AG10803 (cell line): ENCODE measurements around the gene KIAA0040.

Source experiments
- DNase-seq: peaks from one replicate; pipeline ENCODE4 v3.0.0; 2010; ENCODE audit warnings: low read depth
- H3K4me3 ChIP-seq: 2 replicates; pipeline ENCODE4 v1.5.1; 2011; ENCODE audit warnings: mild to moderate bottlenecking, low read length, control low read depth
- TF ChIP-seq, protein P1 (sequence below): conservative IDR thresholded peaks from 2 replicates; pipeline ENCODE4 v1.5.1; 2011; ENCODE audit warnings: mild to moderate bottlenecking, low read length, control low read depth, inconsistent platforms

Gene KIAA0040

DNA sequence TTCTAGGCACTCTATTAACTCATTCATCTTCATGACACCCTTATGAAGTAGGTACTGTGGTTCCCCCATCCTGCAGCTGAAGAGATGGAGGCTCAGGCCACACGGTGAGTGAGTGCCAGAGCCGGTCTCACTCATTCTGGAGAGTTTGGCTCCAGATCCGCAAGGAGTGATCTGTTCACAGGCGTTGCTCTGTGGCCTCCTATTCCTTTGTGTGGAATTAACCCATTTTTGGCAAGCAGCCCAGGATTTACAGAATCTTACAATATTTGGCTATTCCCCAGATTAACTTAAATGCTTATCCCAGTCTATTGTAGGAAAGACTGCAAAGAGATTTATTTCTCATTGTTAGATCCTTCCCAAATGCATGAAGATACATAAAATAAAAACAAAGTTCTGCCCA, 29.6 kb downstream of the KIAA0040 start:
- H3K4me3 ChIP-seq, result no peak overlapping the region
- no peak for DNase-seq
- TF ChIP-seq, protein P1, sequence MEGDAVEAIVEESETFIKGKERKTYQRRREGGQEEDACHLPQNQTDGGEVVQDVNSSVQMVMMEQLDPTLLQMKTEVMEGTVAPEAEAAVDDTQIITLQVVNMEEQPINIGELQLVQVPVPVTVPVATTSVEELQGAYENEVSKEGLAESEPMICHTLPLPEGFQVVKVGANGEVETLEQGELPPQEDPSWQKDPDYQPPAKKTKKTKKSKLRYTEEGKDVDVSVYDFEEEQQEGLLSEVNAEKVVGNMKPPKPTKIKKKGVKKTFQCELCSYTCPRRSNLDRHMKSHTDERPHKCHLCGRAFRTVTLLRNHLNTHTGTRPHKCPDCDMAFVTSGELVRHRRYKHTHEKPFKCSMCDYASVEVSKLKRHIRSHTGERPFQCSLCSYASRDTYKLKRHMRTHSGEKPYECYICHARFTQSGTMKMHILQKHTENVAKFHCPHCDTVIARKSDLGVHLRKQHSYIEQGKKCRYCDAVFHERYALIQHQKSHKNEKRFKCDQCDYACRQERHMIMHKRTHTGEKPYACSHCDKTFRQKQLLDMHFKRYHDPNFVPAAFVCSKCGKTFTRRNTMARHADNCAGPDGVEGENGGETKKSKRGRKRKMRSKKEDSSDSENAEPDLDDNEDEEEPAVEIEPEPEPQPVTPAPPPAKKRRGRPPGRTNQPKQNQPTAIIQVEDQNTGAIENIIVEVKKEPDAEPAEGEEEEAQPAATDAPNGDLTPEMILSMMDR, result no peak

DNA sequence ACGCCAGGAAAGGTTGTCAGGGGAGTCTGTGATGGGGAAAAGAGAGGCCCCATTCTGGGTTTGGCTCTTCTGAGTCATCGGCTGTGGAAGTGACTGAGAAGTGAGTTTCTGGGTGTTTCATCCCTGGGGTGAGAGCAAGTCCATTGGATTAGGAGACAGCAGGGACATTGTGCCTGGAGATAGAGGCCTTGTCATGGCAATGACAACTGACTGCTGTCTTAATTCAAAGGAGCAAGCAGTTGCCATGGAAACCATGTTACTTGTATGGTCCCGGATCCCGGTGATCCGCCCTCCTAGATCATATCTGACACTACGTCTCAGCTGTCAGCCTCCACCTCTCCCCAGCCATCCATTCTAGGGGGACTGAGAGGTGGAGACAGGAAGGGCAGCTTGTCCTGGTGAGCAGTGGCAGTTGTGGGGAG, 34.4 kb downstream of the KIAA0040 start:
- TF ChIP-seq, protein P1, result no peak
- no peak for DNase-seq
- no peak overlapping the region for H3K4me3 ChIP-seq

DNA sequence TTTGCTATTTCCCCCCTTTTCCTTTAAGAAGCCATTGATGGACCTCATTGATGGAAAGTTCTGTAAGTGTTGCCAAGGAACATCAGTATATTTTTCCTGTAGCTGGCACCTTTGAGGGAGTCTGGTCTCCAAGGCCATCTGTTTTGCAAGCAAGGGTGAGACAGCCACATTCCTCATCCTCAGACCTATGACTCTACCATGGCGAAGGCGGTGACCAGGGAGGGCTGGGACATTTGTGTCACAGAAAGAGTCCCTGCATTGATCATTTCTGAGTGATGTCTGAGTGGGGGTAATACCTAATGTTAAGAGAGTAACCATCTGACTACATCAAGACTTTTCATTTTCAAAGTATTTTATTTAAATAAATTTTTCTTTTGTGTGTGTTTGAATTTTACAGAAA, 35.4 kb downstream of the KIAA0040 start:
- no peak overlapping the region for H3K4me3 ChIP-seq
- DNase-seq, result no peak
- TF ChIP-seq, protein P1, result no peak

DNA sequence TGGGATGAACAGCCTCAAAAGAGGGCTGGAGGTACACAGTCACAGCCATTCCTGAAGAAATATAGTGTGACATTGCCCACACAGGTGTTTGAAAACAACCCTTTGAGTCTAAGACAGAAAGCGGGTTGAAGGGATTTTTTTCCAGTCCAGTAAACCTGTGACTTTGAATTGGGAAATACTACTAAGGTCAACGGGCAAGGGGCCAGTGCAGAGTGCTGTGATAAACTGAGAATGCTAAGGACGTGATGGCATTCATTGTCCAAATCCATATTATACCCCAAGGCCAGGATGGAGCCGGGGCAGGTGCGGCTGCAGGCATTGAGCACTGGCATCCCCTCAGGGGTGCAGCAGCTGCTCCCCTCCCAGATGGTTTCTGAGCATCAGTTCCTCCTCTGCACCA, 36.6 kb downstream of the KIAA0040 start:
- TF ChIP-seq, protein P1, result no peak
- DNase-seq, result no peak
- H3K4me3 ChIP-seq, result no peak overlapping the region

DNA sequence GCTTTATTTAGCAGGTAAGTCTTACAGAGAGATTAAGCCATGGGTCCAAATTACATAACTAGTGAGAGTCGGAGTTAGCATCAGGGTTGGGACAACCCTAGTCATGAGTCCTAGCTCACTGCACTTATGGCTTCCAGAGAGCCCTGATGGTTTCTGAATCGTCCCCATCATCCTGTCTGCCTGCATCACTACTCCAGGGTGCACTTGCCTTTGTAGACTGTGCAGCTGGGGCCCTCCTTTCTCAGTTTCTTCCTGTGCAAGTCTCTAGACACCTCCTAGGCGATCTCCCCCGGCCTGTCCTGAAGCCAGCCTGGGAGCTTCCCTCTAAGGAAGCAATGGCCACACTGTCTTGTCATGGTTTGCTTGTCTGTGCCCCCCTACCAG, 37.1 kb downstream of the KIAA0040 start:
- no peak for DNase-seq
- TF ChIP-seq, protein P1, result no peak
- H3K4me3 ChIP-seq, result no peak overlapping the region

DNA sequence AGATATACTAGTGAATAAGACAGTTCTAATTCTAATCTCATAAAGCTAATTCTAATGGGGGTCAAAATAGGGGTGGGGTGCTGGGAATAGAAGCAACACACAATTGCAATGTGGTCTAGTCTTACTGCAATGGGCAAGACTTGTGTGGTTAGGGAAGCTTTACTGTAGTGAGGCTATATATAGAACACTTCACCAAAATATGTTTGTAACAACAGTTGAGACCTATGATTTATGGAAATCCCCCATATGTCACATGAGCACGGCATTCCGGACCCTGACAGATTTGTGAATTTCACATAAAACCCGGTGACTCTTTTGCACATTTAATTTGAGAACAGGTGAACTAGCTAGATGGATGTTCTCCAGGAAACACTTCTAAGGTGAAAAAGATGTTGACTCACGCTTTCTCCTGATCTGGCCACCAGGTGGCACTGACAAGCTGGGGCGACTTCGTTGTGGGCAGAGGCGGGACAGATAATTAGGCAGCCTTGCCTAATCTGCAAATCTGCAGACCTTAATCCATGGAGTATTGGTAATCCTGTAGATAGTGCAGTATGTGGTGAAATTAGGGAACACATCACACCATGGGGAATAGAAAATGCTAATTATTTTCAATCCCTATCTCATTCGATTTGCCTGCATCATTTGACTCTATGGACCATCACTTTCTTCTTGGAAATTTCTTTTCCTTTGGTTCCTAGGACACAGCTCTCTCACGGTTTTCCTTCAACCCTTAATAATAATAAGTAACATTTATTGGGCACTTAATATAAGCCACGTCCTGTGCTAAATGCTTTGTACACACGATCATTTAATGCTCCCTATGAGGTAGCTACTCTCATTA, 37.7 kb downstream of the KIAA0040 start:
- TF ChIP-seq, protein P1, result peak; percentile 94
- DNase-seq, result peak; percentile 47
- no peak overlapping the region for H3K4me3 ChIP-seq

DNA sequence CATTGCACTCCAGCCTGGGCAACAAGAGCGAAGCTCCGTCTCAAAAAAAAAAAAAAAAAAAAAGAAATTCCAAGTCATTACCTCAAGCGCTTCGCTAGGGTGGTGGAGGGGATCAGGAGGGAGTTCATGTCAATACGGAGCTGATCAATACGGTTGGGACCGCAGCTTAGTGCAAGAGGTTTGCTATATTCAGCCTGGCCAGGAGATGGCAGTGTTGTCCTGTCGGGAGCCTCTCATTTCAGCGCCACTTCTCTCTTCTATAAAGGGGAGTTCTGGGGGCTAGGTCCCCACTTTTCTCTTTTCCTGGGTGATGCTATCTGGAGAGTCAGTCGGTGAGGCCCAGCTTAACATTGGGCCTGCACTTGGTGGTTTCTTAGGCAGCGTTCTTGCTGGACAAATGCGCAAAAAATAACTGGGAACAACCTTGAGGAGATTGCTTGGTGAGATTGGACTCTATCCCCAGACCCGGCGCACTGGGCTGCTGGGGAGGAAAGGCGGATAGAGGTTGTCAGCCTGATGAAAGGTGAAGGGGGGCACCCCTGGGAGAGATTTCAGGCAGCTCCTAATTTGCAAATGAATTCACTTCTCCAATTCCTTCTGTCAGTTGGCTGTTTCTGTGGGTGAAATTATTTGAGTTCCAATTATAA, 40.4 kb downstream of the KIAA0040 start:
- H3K4me3 ChIP-seq, result no peak overlapping the region
- DNase-seq, result peak; percentile 33
- TF ChIP-seq, protein P1, result peak; percentile 93
